Naive thymus-derived CD8-positive, alpha-beta T cell (primary cell): ENCODE measurements around the gene TNKS1BP1. TPM values are rescaled to one million over a fixed set of nuclear protein-coding genes. Genes with fewer than 3 reads are reported as not detected.
"Not testable (repeated sequence)": the region's sequence is repeated elsewhere in the genome, so short reads cannot be mapped to it uniquely, and the experiment has no call there.

ENCODE experiments used
- ATAC-seq, 2 donors: fragments of 150-1000 bp; cut with Tn5 transposase in 1 of 2; sonication (Bioruptor Pico), chemical (Tn5 transposase) in 1 of 2; 1 replicate in 1 of 2; 2 replicates in 1 of 2; pipeline ENCODE4 v1.10.0; 2021; ENCODE audit warnings: mild to moderate bottlenecking in 2 of 2, moderate library complexity in 2 of 2
- POLR2A ChIA-PET: fragments of 350-600 bp; sonication (Branson Sonifier 250); formaldehyde crosslinking; loops from one replicate; lab custom pipeline; 2021; ENCODE audit warnings: antibody characterized with exemption; lab: Charles Lee
- DNase-seq, 10 donors: peaks; one replicate each; pipeline versions ENCODE4 v3.0.0 to v3.0.0-alpha.2; 2020 to 2022
- H3K27ac Mint-ChIP-seq, 10 donors: one replicate each; pipeline ENCODE4 v1.8.0; 2020 to 2022; ENCODE audit warnings: mild to moderate bottlenecking in 10 of 10, mixed read lengths in 10 of 10, moderate library complexity in 4 of 10, inconsistent platforms in 1 of 10
- H3K27me3 Mint-ChIP-seq, 5 donors: one replicate each; pipeline ENCODE4 v1.8.0; 2021 to 2022; ENCODE audit warnings: mixed read lengths in 5 of 5
- H3K36me3 Mint-ChIP-seq, 3 donors: one replicate each; pipeline ENCODE4 v1.8.0; 2020 to 2022; ENCODE audit warnings: mixed read lengths in 3 of 3, mild to moderate bottlenecking in 2 of 3, inconsistent platforms in 1 of 3
- H3K4me1 Mint-ChIP-seq, 4 donors: one replicate each; pipeline ENCODE4 v1.8.0; 2021 to 2022; ENCODE audit warnings: mixed read lengths in 4 of 4
- H3K4me3 Mint-ChIP-seq, 10 donors: one replicate each; pipeline ENCODE4 v1.8.0; 2020 to 2022; ENCODE audit warnings: mild to moderate bottlenecking in 10 of 10, mixed read lengths in 10 of 10, moderate library complexity in 6 of 10, inconsistent platforms in 1 of 10
- H3K9me3 Mint-ChIP-seq, 9 donors: one replicate each; pipeline ENCODE4 v1.8.0; 2020 to 2022; ENCODE audit warnings: mixed read lengths in 9 of 9, mild to moderate bottlenecking in 3 of 9, inconsistent platforms in 1 of 9, moderate library complexity in 1 of 9
- polyA plus RNA-seq, 3 donors: library from polyadenylated mRNA; unstranded; fragments of 300-500 nt; fragmentation: Illumina TruSeq; gene quantifications; one replicate each; pipeline ENCODE4 v1.2.3, GENCODE V29; 2021
- total RNA-seq, 8 experiments: library from RNA in 2 of 8; stranded (reverse) in 2 of 8; gene quantifications; one replicate each; pipeline ENCODE4 v1.2.3 and lab custom pipeline; 2021 to 2026

TNKS1BP1 gene
- total and polyA plus RNA-seq, 5 experiments from 2014 or later = 0.97 to 20.9 (median 6.7) TPM

GRCh38 chr11:57290288-57290687 lies 34.5 kb downstream of the TNKS1BP1 start:
- no peak overlapping the region for H3K4me3 Mint-ChIP-seq
- DNase-seq (no peak), ATAC-seq (no peak)
- no peak overlapping the region for H3K27ac Mint-ChIP-seq
- H3K27me3 Mint-ChIP-seq = peaks cover 0 to 10% (median 9%) of the 10 kb centered on the region in 5 donors
- POLR2A ChIA-PET = no interaction called here
- H3K9me3 Mint-ChIP-seq = no peaks in the 10 kb centered on the region
- no peaks in the 10 kb centered on the region for H3K36me3 Mint-ChIP-seq
- H3K4me1 Mint-ChIP-seq = no peaks in the 10 kb centered on the region

- DNase-seq (no peak), ATAC-seq (no peak)
- H3K27me3 Mint-ChIP-seq = peaks cover 0 to 10% (median 9%) of the 10 kb centered on the region in 5 donors
- H3K4me3 Mint-ChIP-seq = no peak overlapping the region
- POLR2A ChIA-PET = no interaction called here
- H3K27ac Mint-ChIP-seq = no peak overlapping the region
- no peaks in the 10 kb centered on the region for H3K36me3 Mint-ChIP-seq
- no peaks in the 10 kb centered on the region for H3K4me1 Mint-ChIP-seq
- H3K9me3 Mint-ChIP-seq = no peaks in the 10 kb centered on the region
These were observed 35.8 kb downstream of the TNKS1BP1 start for GRCh38 chr11:57288771-57289579.

DNA sequence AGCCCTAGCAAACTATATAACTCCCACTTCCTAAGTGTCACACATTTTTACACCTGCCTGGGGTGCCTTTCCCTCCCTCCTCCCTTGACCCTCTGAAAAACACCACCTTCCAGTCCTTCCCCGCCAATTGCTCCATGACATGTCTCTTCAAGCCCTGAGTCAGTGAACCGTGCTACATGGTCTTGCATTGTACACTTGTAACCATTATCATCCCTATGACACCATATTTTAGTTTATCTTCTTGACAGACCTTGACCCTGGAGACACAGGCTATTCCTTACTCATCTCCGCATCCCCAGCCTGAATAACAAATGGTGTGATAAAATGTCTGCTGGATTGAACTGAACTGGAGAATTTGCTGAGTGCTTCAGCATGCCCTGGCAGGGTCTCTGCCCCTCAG lies 36.9 kb downstream of the TNKS1BP1 start:
- Mint-ChIP-seq H3K9me3 (peaks cover 0 to 2% (median 0%) of the 10 kb centered on the region in 9 donors), H3K4me3 (no peak overlapping the region), H3K27me3 (peaks cover 0 to 10% (median 9%) of the 10 kb centered on the region in 5 donors), H3K4me1 (no peaks in the 10 kb centered on the region), H3K27ac (no peak overlapping the region), H3K36me3 (no peaks in the 10 kb centered on the region)
- no peak for DNase-seq
- POLR2A ChIA-PET = no interaction called here
- ATAC-seq = no peak

GRCh38 chr11:57283231-57283990 lies 41.3 kb downstream of the TNKS1BP1 start:
- no peak for DNase-seq
- Mint-ChIP-seq H3K27me3 (peaks cover 2 to 13% (median 9%) of the 10 kb centered on the region in 5 donors), H3K27ac (no peak overlapping the region), H3K36me3 (peaks cover 0 to 12% (median 0%) of the 10 kb centered on the region in 3 donors), H3K9me3 (peaks cover 0 to 23% (median 0%) of the 10 kb centered on the region in 9 donors), H3K4me3 (no peak overlapping the region), H3K4me1 (no peaks in the 10 kb centered on the region)
- POLR2A ChIA-PET = no interaction called here
- ATAC-seq = no peak

GRCh38 chr11:57281546-57281945 lies 43.2 kb downstream of the TNKS1BP1 start:
- H3K27ac Mint-ChIP-seq, POLR2A ChIA-PET, H3K4me1 Mint-ChIP-seq, DNase-seq, ATAC-seq, H3K4me3 Mint-ChIP-seq: not testable (repeated sequence)
- Mint-ChIP-seq H3K36me3 (peaks cover 0 to 12% (median 0%) of the 10 kb centered on the region in 3 donors), H3K27me3 (peaks cover 11 to 23% (median 15%) of the 10 kb centered on the region in 5 donors), H3K9me3 (peaks cover 0 to 23% (median 0%) of the 10 kb centered on the region in 9 donors)

- Mint-ChIP-seq H3K27ac (no peak overlapping the region), H3K36me3 (peaks cover 0 to 14% (median 0%) of the 10 kb centered on the region in 3 donors), H3K9me3 (peaks cover 0 to 25% (median 2%) of the 10 kb centered on the region in 9 donors), H3K27me3 (peaks cover 14 to 33% (median 28%) of the 10 kb centered on the region in 5 donors), H3K4me3 (no peak overlapping the region), H3K4me1 (peaks cover 2 to 7% (median 4%) of the 10 kb centered on the region in 4 donors)
- no peak for ATAC-seq
- POLR2A ChIA-PET = no interaction called here
- no peak for DNase-seq
These were observed 45.6 kb downstream of the TNKS1BP1 start for GRCh38 chr11:57279116-57279515.

DNA sequence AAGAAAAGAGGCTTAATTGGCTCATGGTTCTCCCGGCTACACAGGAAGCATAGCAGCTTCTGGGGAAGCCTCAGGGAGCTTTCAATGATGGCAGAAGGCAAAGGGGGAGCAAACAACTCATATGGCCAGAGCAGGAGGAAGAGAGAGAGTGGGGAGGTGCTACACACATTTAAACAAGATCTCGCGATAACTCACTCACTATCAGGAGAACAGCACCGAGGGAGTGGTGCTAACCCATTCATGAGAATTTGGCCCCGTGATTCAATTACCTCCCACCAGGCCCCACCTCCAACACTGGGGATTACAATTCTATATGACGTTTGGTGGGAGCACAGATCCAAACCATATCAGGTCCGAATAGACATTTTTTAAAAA lies 46.0 kb downstream of the TNKS1BP1 start:
- DNase-seq = no peak
- Mint-ChIP-seq H3K36me3 (peaks cover 0 to 16% (median 0%) of the 10 kb centered on the region in 3 donors), H3K9me3 (peaks cover 0 to 28% (median 4%) of the 10 kb centered on the region in 9 donors), H3K4me1 (peaks cover 2 to 7% (median 4%) of the 10 kb centered on the region in 4 donors), H3K4me3 (no peak overlapping the region), H3K27me3 (peaks cover 14 to 33% (median 30%) of the 10 kb centered on the region in 5 donors), H3K27ac (no peak overlapping the region)
- no peak for ATAC-seq
- POLR2A ChIA-PET = no interaction called here

DNA sequence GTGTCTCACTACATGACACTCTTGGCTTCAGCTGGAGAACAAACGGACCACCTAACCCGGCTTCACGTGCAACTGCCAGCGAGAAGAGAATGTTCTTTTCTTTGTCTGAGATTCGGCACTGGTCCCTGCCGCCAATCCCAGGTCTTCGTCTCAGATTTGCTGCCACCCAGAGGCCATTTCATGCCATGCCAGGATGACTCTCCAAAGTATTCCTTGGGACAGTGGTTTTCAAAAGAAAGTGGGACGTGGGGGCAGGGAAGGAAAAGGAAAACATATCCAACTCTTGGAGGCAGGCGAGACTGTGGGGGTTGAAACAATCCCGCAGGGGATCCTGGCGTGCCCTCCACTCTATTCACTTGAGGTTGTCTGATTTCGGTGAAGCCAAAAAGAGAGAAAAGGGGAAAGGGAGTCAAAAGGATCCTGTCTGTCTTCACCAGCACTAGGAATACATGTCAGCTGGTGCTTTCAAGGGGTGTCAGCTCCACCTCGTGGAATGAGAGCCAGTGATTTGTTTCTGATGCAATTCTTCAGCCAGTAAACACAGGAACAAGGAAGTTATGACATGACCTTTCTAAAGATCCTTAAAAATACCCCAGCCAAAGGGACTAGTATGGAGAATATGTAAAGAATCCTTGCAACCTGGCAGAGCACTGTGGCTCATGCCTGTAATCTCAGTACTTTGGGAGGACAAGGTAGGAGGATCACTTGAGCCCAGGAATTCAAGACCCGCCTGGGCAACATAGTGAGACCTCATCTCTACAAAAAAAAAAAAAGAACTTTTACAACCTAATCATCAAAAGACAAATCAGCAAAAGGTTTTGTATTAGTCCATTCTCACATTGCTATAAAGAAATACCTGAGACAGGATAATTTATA lies 46.7 kb downstream of the TNKS1BP1 start:
- peaks cover 0 to 20% (median 0%) of the 10 kb centered on the region in 3 donors for H3K36me3 Mint-ChIP-seq
- peaks cover 2 to 7% (median 4%) of the 10 kb centered on the region in 4 donors for H3K4me1 Mint-ChIP-seq
- no peak for DNase-seq
- POLR2A ChIA-PET = no interaction called here
- H3K9me3 Mint-ChIP-seq = peaks cover 0 to 33% (median 9%) of the 10 kb centered on the region in 9 donors
- H3K27ac Mint-ChIP-seq = no peak overlapping the region
- peak in 1 of 2 donors; percentile 42 for ATAC-seq
- no peak overlapping the region for H3K4me3 Mint-ChIP-seq
- peaks cover 14 to 38% (median 33%) of the 10 kb centered on the region in 5 donors for H3K27me3 Mint-ChIP-seq

- H3K27me3 Mint-ChIP-seq = peaks cover 14 to 43% (median 34%) of the 10 kb centered on the region in 5 donors
- DNase-seq (no peak), ATAC-seq (no peak)
- peaks cover 2 to 7% (median 4%) of the 10 kb centered on the region in 4 donors for H3K4me1 Mint-ChIP-seq
- POLR2A ChIA-PET = no interaction called here
- H3K9me3 Mint-ChIP-seq = peaks cover 0 to 29% (median 13%) of the 10 kb centered on the region in 9 donors
- H3K4me3 Mint-ChIP-seq = no peak overlapping the region
- H3K27ac Mint-ChIP-seq = no peak overlapping the region
- peaks cover 0 to 22% (median 0%) of the 10 kb centered on the region in 3 donors for H3K36me3 Mint-ChIP-seq
These were observed 47.6 kb downstream of the TNKS1BP1 start for GRCh38 chr11:57276971-57277675.

DNA sequence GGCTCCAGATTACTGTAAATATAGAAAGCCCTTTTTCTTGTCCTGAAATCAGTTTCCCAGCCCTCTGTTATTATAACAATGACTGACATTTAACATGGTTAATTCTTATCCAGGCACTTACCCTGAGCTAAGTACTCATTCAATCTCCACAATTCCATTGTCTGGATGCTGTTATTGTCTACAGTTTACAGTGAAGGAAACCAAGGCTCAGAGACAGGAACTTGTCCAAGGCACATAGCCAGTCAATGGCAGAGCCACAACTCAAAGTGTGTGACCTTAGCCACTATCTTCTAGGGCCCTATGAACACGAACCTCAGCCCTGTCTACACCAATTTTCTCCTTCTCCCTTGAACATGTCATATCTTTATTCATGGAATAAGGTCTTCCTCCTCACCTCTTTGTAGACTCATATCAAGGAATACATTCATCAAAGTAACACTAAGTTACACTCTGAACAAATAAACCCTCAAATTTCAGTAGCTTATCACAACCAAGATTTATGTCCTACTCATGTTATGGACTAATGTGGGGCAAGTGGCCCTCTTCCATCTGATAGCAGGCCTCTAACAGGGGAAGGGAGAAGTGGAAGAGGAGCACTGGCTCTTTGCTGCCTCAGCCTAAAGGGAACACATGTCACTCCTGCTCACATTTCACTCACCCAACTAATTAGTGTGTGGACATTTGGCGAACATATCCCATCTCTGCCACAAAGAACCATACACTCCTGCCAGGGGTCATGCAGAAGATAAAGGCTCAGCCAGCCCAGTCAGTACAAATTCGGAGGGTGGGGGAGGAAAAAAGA lies 48.4 kb downstream of the TNKS1BP1 start:
- no peak overlapping the region for H3K27ac Mint-ChIP-seq
- H3K4me1 Mint-ChIP-seq = peaks cover 2 to 7% (median 4%) of the 10 kb centered on the region in 4 donors
- H3K9me3 Mint-ChIP-seq = peaks cover 0 to 25% (median 12%) of the 10 kb centered on the region in 9 donors
- DNase-seq = no peak
- H3K36me3 Mint-ChIP-seq = peaks cover 0 to 22% (median 0%) of the 10 kb centered on the region in 3 donors
- no peak for ATAC-seq
- POLR2A ChIA-PET = no interaction called here
- H3K4me3 Mint-ChIP-seq = no peak overlapping the region
- H3K27me3 Mint-ChIP-seq = peaks cover 20 to 48% (median 35%) of the 10 kb centered on the region in 5 donors

GRCh38 chr11:57275582-57275981 lies 49.2 kb downstream of the TNKS1BP1 start:
- H3K4me1 Mint-ChIP-seq = peaks cover 2 to 7% (median 4%) of the 10 kb centered on the region in 4 donors
- no peak overlapping the region for H3K4me3 Mint-ChIP-seq
- ATAC-seq = no peak
- no peak for DNase-seq
- POLR2A ChIA-PET = no interaction called here
- peaks cover 0 to 20% (median 10%) of the 10 kb centered on the region in 9 donors for H3K9me3 Mint-ChIP-seq
- H3K36me3 Mint-ChIP-seq = peaks cover 0 to 20% (median 0%) of the 10 kb centered on the region in 3 donors
- peak overlapping the region in 1 of 10 donors; percentile 7 for H3K27ac Mint-ChIP-seq
- H3K27me3 Mint-ChIP-seq = peaks cover 27 to 48% (median 35%) of the 10 kb centered on the region in 5 donors
